Measurements from ENCODE around the gene MINDY2. TPM values are rescaled to one million over a fixed set of nuclear protein-coding genes. Genes with fewer than 3 reads are reported as not detected.

Gene MINDY2
- total RNA-seq, 1 experiment from 2014 or later = 29.9 TPM

- TF ChIP-seq ZSCAN18 (CRISPR knock-in tag; IDR thresholded peaks at IDR 0.05) = no peak
- TF ChIP-seq GTF2I (CRISPR knock-in tag; conservative IDR thresholded peaks at IDR 0.05) = no peak
- TF ChIP-seq ZNF121 (CRISPR knock-in tag; IDR thresholded peaks at IDR 0.05) = no peak
- TF ChIP-seq USF1 (CRISPR knock-in tag; IDR thresholded peaks at IDR 0.05) = peak; percentile 97
- TF ChIP-seq ATF2 (CRISPR knock-in tag; IDR thresholded peaks at IDR 0.05; ENCODE audit: borderline replicate concordance, low read depth) = no peak
- no peak for TF ChIP-seq NR2C2 (CRISPR knock-in tag; IDR thresholded peaks at IDR 0.05)
Measured at GRCh38 chr15:58749532-58750337, 21.4 kb upstream of the MINDY2 start, which contains the start of gene ADAM10 (continued).

- CTCF ChIA-PET = interaction anchor here (0.6 to 1.3 kb wide), 3 partner anchors 18 to 686 kb away, joined by 3 to 9 read pairs (median 4); partner anchors contain the start of gene MINDY2
- Mint-ChIP-seq H3K36me3 (no peaks in the 10 kb centered on the region), H3K4me1 (peaks cover 15% of the 10 kb centered on the region), H3K27ac (no peak overlapping the region), H3K27me3 (ENCODE audit: low read depth) (no peaks in the 10 kb centered on the region), H3K4me3 (no peak overlapping the region), H3K9me3 (no peaks in the 10 kb centered on the region)
- DNase-seq (ENCODE audit: low spot score) = no peak
- no peak for ATAC-seq
- POLR2A ChIA-PET = interaction anchor here (1.0 kb wide), 1 partner anchor 19 kb away, joined by 3 read pairs; the partner anchor contains the start of gene MINDY2
- TF ChIP-seq GRHL2 (CRISPR knock-in tag; IDR thresholded peaks at IDR 0.05; ENCODE audit: insufficient replicate concordance, severe bottlenecking) (no peak), ATF6 (CRISPR knock-in tag; IDR thresholded peaks at IDR 0.05) (no peak), ARID4B (CRISPR knock-in tag; IDR thresholded peaks at IDR 0.05; ENCODE audit: borderline replicate concordance) (no peak), IRF1 (CRISPR knock-in tag; IDR thresholded peaks at IDR 0.05) (no peak), ZNF219 (CRISPR knock-in tag; IDR thresholded peaks at IDR 0.05; ENCODE audit: borderline replicate concordance) (no peak), HMGXB4 (CRISPR knock-in tag; IDR thresholded peaks at IDR 0.05) (no peak), ZNF671 (CRISPR knock-in tag; IDR thresholded peaks at IDR 0.05) (no peak), E2F1 (CRISPR knock-in tag; IDR thresholded peaks at IDR 0.05) (no peak)
Measured at GRCh38 chr15:58752716-58753115, 18.4 kb upstream of the MINDY2 start.

Data from WTC11 (cell line).